Hepatocyte (in vitro differentiated cells): ENCODE measurements around the gene SMIM43. TPM values are rescaled to one million over a fixed set of nuclear protein-coding genes. Genes with fewer than 3 reads are reported as not detected.
A peak's percentile ranks its signal among the peaks of the same experiment; 100 is the strongest.

Source experiments
- DNase-seq: peaks from one replicate; pipeline ENCODE4 v3.0.0-alpha.2; 2016; ENCODE audit warnings: low spot score
- H2AFZ ChIP-seq: fragments of 200-600 bp; sonication (generic); 2 replicates; pipeline ENCODE4 v1.6.0; 2016; ENCODE audit warnings: antibody characterized with exemption, mild to moderate bottlenecking
- H3K27ac ChIP-seq: fragments of 200-600 bp; sonication (generic); 2 replicates; pipeline ENCODE4 v1.5.1; 2016; ENCODE audit warnings: mild to moderate bottlenecking
- H3K27me3 ChIP-seq: fragments of 200-600 bp; sonication (generic); 2 replicates; pipeline ENCODE4 v1.6.1; 2016
- H3K36me3 ChIP-seq: fragments of 200-600 bp; sonication (generic); replicated peaks from 2 replicates; pipeline ENCODE4 v1.5.1; 2016; ENCODE audit warnings: low read depth; ENCODE audit not compliant: insufficient read depth
- H3K4me1 ChIP-seq: fragments of 200-600 bp; sonication (generic); 2 replicates; pipeline ENCODE4 v1.5.1; 2016; ENCODE audit warnings: mild to moderate bottlenecking, moderate library complexity; ENCODE audit not compliant: insufficient read depth
- H3K4me2 ChIP-seq: fragments of 200-600 bp; sonication (generic); 2 replicates; pipeline ENCODE4 v1.6.0; 2016
- H3K4me3 ChIP-seq: fragments of 200-600 bp; sonication (generic); 2 replicates; pipeline ENCODE4 v1.5.1; 2016; ENCODE audit warnings: mild to moderate bottlenecking
- H3K79me2 ChIP-seq: fragments of 200-600 bp; sonication (generic); 2 replicates; pipeline ENCODE4 v1.6.0; 2017; ENCODE audit warnings: mild to moderate bottlenecking
- H3K9me2 ChIP-seq: fragments of 200-600 bp; sonication (generic); replicated peaks from 2 replicates; pipeline ENCODE4 v1.6.0; 2017; ENCODE audit warnings: mild to moderate bottlenecking; ENCODE audit not compliant: insufficient read depth
- H3K9me3 ChIP-seq: fragments of 200-600 bp; sonication (generic); 2 replicates; pipeline ENCODE4 v1.5.1; 2016; ENCODE audit warnings: low read depth, mild to moderate bottlenecking
- H4K20me1 ChIP-seq: fragments of 200-600 bp; sonication (generic); 2 replicates; pipeline ENCODE4 v1.6.0; 2016; ENCODE audit warnings: mild to moderate bottlenecking; ENCODE audit not compliant: insufficient read depth, poor library complexity, severe bottlenecking
- CTCF ChIP-seq: fragments of 200-600 bp; sonication (generic); IDR thresholded peaks from 2 replicates; pipeline ENCODE4 v1.5.1; 2016; ENCODE audit warnings: antibody characterized with exemption, mild to moderate bottlenecking; ENCODE audit not compliant: poor library complexity
- EZH2 ChIP-seq: fragments of 200-600 bp; sonication (generic); IDR thresholded peaks from 2 replicates; pipeline ENCODE4 v1.6.1; 2016; ENCODE audit warnings: antibody characterized with exemption, mild to moderate bottlenecking, borderline replicate concordance
- EZH2phosphoT487 ChIP-seq: fragments of 200-600 bp; sonication (generic); IDR thresholded peaks from one replicate; pipeline ENCODE4 v1.6.1; 2018; ENCODE audit warnings: antibody characterized with exemption, mild to moderate bottlenecking, low read depth, moderate library complexity; ENCODE audit not compliant: unreplicated experiment, severe bottlenecking
- WGBS: methylation state at CpG from one replicate; pipeline ENCODE4 v1.1.6; 2016; ENCODE audit warnings: low lambda C conversion rate; ENCODE audit errors: missing lambda C conversion rate; 5-methylcytosine and 5-hydroxymethylcytosine counted together
- polyA plus RNA-seq: library from polyadenylated mRNA; unstranded; fragments of >200 nt; fragmentation: Nextera tagmentation; extraction: Ambion mirVana; gene quantifications from 2 replicates; pipeline ENCODE4 v1.2.1, GENCODE V29; 2016
- total RNA-seq: library from RNA; depleted of rRNA; stranded (reverse); fragments of >200 nt; gene quantifications from 2 replicates; pipeline ENCODE4 v1.2.3, GENCODE V29; 2014

SMIM43 gene
- total RNA-seq (0.08 TPM in 1 of 2 replicates, not detected in the other), polyA plus RNA-seq (0.95 TPM in 1 of 2 replicates, not detected in the other)

DNA sequence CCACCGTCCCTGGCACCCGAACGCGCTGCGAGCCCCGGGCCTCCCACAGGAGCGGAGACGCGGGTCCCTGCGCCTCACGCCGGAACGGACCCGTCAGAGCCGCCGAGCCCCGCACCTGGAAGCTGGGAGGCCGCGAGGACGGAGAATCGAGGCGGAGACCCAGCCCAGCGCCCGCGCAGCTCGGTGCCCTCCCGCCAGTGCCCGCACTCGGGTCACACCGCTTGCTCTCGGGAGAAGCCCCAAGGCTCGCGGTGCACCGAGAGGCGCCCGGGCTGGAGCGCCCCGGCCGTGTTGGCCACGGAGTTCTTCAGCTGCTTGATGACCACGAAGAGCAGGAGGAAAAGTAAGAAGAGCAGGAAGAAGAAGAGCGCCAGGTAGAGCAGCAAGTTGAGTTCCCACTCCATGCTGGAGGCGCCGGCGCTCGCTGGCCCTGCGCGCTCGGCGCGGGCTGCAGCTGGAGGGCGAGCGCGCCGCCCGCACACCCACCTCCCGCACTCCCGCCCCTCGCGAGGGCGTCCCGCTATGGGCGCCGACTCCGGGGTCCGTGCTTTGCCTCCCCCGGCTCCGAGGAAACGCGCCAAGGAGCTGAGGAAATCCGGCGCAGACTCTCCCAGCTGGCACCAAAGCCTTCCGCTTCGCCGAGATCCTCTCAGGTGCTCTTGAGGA lies at the start of gene SMIM43:
Gene SMIM43, minus strand, starts transcription at position 463 of the 666 bp plus-strand sequence. Its CDS starts 59 bp downstream, at position 404.
- no peaks in the 10 kb centered on the region for H3K36me3 ChIP-seq
- peak within 1 kb of the TSS; percentile 56 for H2AFZ ChIP-seq
- peak within 1 kb of the TSS; percentile 39 for H3K4me3 ChIP-seq
- H3K9me3 ChIP-seq, result no peaks in the 10 kb centered on the region
- no peaks in the 10 kb centered on the region for H3K4me1 ChIP-seq
- peaks cover 98% of the 10 kb centered on the region for H3K27me3 ChIP-seq
- no peak within 1 kb of the TSS for H3K27ac ChIP-seq
- peak within 1 kb of the TSS; percentile 99 for H3K4me2 ChIP-seq
- no peaks in the 10 kb centered on the region for H3K79me2 ChIP-seq
- TF ChIP-seq CTCF, result no peak
- peak; percentile 29 for TF ChIP-seq EZH2
- peak; percentile 32 for DNase-seq
- WGBS, result under 1% methylated on average over 74 of the region's 75 CpGs
- H4K20me1 ChIP-seq, result no peaks in the 10 kb centered on the region
- H3K9me2 ChIP-seq, result no peaks in the 10 kb centered on the region

- no peak for DNase-seq
- no peaks in the 10 kb centered on the region for H3K27me3 ChIP-seq
- no peaks in the 10 kb centered on the region for H3K9me2 ChIP-seq
- H3K27ac ChIP-seq, result no peak overlapping the region
- no peak overlapping the region for H3K4me3 ChIP-seq
- no peak for TF ChIP-seq CTCF
- no peak for TF ChIP-seq EZH2
- no peak for TF ChIP-seq EZH2phosphoT487
- H3K4me1 ChIP-seq, result no peaks in the 10 kb centered on the region
- H2AFZ ChIP-seq, result no peak overlapping the region
- H3K36me3 ChIP-seq, result no peaks in the 10 kb centered on the region
- WGBS, result 87% methylated on average over 2 of the region's 2 CpGs
- no peaks in the 10 kb centered on the region for H3K9me3 ChIP-seq
- H3K79me2 ChIP-seq, result no peaks in the 10 kb centered on the region
- H3K4me2 ChIP-seq, result no peak overlapping the region
- no peaks in the 10 kb centered on the region for H4K20me1 ChIP-seq
These were observed 49.8 kb upstream of the SMIM43 start for GRCh38 chr4:121814756-121815155.

GRCh38 chr4:121811122-121811521 lies 46.2 kb upstream of the SMIM43 start:
- H2AFZ ChIP-seq, result no peak overlapping the region
- no peaks in the 10 kb centered on the region for H3K27me3 ChIP-seq
- no peaks in the 10 kb centered on the region for H3K79me2 ChIP-seq
- no peaks in the 10 kb centered on the region for H3K36me3 ChIP-seq
- no peaks in the 10 kb centered on the region for H4K20me1 ChIP-seq
- H3K27ac ChIP-seq, result no peak overlapping the region
- TF ChIP-seq CTCF (no peak), EZH2 (no peak), EZH2phosphoT487 (no peak)
- no peak for DNase-seq
- no peaks in the 10 kb centered on the region for H3K4me1 ChIP-seq
- H3K9me3 ChIP-seq, result no peaks in the 10 kb centered on the region
- no peak overlapping the region for H3K4me2 ChIP-seq
- no peak overlapping the region for H3K4me3 ChIP-seq
- no peaks in the 10 kb centered on the region for H3K9me2 ChIP-seq

GRCh38 chr4:121806411-121806810 lies 41.4 kb upstream of the SMIM43 start:
- Histone ChIP-seq H2AFZ (no peak overlapping the region), H3K9me2 (no peaks in the 10 kb centered on the region), H4K20me1 (no peaks in the 10 kb centered on the region), H3K36me3 (no peaks in the 10 kb centered on the region), H3K9me3 (no peaks in the 10 kb centered on the region), H3K4me3 (no peak overlapping the region), H3K79me2 (peaks cover 14% of the 10 kb centered on the region), H3K4me2 (no peak overlapping the region), H3K4me1 (no peaks in the 10 kb centered on the region), H3K27ac (no peak overlapping the region), H3K27me3 (no peaks in the 10 kb centered on the region)
- WGBS, result 88% methylated on average over 4 of the region's 4 CpGs
- no peak for DNase-seq
- TF ChIP-seq EZH2phosphoT487 (no peak), EZH2 (no peak), CTCF (no peak)
